Measurements from ENCODE around the gene SEC14L5. TPM values are rescaled to one million over a fixed set of nuclear protein-coding genes. Genes with fewer than 3 reads are reported as not detected.

SEC14L5 gene
- total and polyA plus RNA-seq, 10 of the 15 experiments (the other 5 are each of a cell fraction or from before 2014, with no cell fraction given): 0.01 TPM; not detected in 9

GRCh38 chr16:4914528-4915225 lies 43.5 kb upstream of the SEC14L5 start:
- CTCF ChIA-PET: interaction anchor here (0.6 to 1.0 kb wide), 2 partner anchors 41 to 167 kb away, joined by 3 read pairs; no protein-coding TSS in a partner anchor
- WGBS (ENCODE audit: insufficient coverage, insufficient replicate concordance, low lambda C conversion rate, missing lambda C conversion rate): 38% methylated on average over 7 of the region's 7 CpGs
- POLR2A ChIA-PET: no interaction called here

More at GRCh38 chr16:4914528-4915225, 43.5 kb upstream of the SEC14L5 start:
- Histone ChIP-seq H3K27me3 (replicated peaks in 1 of 2; ENCODE audit: control insufficient read depth in 2 of 2, insufficient read depth in 2 of 2, low read length in 1 of 2) (no peaks in the 10 kb centered on the region), H2AFZ (ENCODE audit: control insufficient read depth, low read depth, low read length) (no peak overlapping the region), H3K36me3 (ENCODE audit: control insufficient read depth in 2 of 2, insufficient read depth in 2 of 2, low read length in 1 of 2) (no peaks in the 10 kb centered on the region), H3K4me1 (ENCODE audit: control insufficient read depth, insufficient read depth, low read length) (no peaks in the 10 kb centered on the region), H4K20me1 (ENCODE audit: control insufficient read depth, insufficient read depth) (no peaks in the 10 kb centered on the region), H3K4me3 (no peak overlapping the region), H3K27ac (ENCODE audit: control insufficient read depth, insufficient read depth) (no peak overlapping the region), H3K9ac (ENCODE audit: control insufficient read depth, insufficient read depth, low read length) (no peak overlapping the region), H3K4me2 (ENCODE audit: control insufficient read depth, insufficient read depth) (no peak overlapping the region), H3K9me3 (replicated peaks; ENCODE audit: control insufficient read depth, insufficient read depth, low read length) (no peaks in the 10 kb centered on the region), H3K79me2 (ENCODE audit: control insufficient read depth, insufficient read depth, low read length) (no peaks in the 10 kb centered on the region)
- FAIRE-seq: no peak
- RAD21 ChIA-PET (ENCODE audit: unreplicated experiment): no interaction called here
- no peak for DNase-seq (ENCODE audit: low read depth, low spot score)
- BruUV-seq (replicated peaks): no TSS peak
- intact Hi-C loops (cut with micrococcal nuclease; ENCODE audit: unreplicated experiment) (no loop called here), in situ Hi-C loops (cut with MboI) (no loop called here)
- ATAC-seq: no peak
- TF ChIP-seq SUPT20H (IDR thresholded peaks at IDR 0.05; ENCODE audit: borderline replicate concordance, control insufficient read depth, low read depth, low read length) (no peak), MXI1 (IDR thresholded peaks at IDR 0.05; ENCODE audit: low read depth, low read length) (no peak), HDGF (IDR thresholded peaks at IDR 0.05) (no peak)
- TF ChIP-seq, protein P1, sequence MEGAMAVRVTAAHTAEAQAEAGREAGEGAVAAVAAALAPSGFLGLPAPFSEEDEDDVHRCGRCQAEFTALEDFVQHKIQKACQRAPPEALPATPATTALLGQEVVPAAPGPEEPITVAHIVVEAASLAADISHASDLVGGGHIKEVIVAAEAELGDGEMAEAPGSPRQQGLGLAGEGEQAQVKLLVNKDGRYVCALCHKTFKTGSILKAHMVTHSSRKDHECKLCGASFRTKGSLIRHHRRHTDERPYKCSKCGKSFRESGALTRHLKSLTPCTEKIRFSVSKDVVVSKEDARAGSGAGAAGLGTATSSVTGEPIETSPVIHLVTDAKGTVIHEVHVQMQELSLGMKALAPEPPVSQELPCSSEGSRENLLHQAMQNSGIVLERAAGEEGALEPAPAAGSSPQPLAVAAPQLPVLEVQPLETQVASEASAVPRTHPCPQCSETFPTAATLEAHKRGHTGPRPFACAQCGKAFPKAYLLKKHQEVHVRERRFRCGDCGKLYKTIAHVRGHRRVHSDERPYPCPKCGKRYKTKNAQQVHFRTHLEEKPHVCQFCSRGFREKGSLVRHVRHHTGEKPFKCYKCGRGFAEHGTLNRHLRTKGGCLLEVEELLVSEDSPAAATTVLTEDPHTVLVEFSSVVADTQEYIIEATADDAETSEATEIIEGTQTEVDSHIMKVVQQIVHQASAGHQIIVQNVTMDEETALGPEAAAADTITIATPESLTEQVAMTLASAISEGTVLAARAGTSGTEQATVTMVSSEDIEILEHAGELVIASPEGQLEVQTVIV (IDR thresholded peaks at IDR 0.05; ENCODE audit: borderline replicate concordance, partially characterized antibody): no peak
- SMC1A ChIA-PET (ENCODE audit: uncharacterized antibody, unreplicated experiment): no interaction called here

Data from GM12878 (cell line).